Subcutaneous abdominal adipose tissue (tissue), 5 donors: ENCODE data around the gene ARNT2.

ENCODE experiments used
- H3K27ac ChIP-seq: one replicate; pipeline ENCODE4 v1.7.0; 2013; ENCODE audit warnings: low read depth, mild to moderate bottlenecking, inconsistent platforms, low read length, moderate library complexity
- H3K27me3 ChIP-seq, 5 donors: one replicate each; pipeline ENCODE4 v1.7.0; 2013; ENCODE audit warnings: low read length in 5 of 5, inconsistent platforms in 1 of 5; ENCODE audit not compliant: control insufficient read depth in 5 of 5, insufficient read depth in 4 of 5
- H3K36me3 ChIP-seq, 5 donors: one replicate each; pipeline ENCODE4 v1.7.0; 2013; ENCODE audit warnings: low read length in 5 of 5; ENCODE audit not compliant: control insufficient read depth in 5 of 5, insufficient read depth in 5 of 5
- H3K4me1 ChIP-seq, 5 donors: one replicate each; pipeline ENCODE4 v1.7.0; 2013; ENCODE audit warnings: low read length in 5 of 5, mild to moderate bottlenecking in 3 of 5, moderate library complexity in 1 of 5; ENCODE audit not compliant: control insufficient read depth in 5 of 5, insufficient read depth in 5 of 5
- H3K4me3 ChIP-seq, 5 donors: one replicate each; pipeline ENCODE4 v1.7.0; 2013; ENCODE audit warnings: low read length in 5 of 5, low read depth in 1 of 5
- H3K9ac ChIP-seq, 5 donors: one replicate each; pipeline ENCODE4 v1.7.0; 2013; ENCODE audit warnings: low read length in 5 of 5, mild to moderate bottlenecking in 4 of 5, moderate library complexity in 3 of 5
- H3K9me3 ChIP-seq, 5 donors: one replicate each; pipeline ENCODE4 v1.7.0; 2013; ENCODE audit warnings: low read length in 5 of 5; ENCODE audit not compliant: control insufficient read depth in 5 of 5
- donor health status: healthy.
- donor health status: healthy.
- donor health status: healthy.
- donor health status: healthy.
- donor health status: healthy.

The ARNT2 gene

GRCh38 chr15:80554560-80554959, 150.4 kb downstream of the ARNT2 start:
- no peaks in the 10 kb centered on the region for H3K36me3 ChIP-seq
- H3K4me3 ChIP-seq, result no peak overlapping the region
- H3K4me1 ChIP-seq, result peaks cover 0 to 11% (median 8%) of the 10 kb centered on the region in 5 donors
- H3K9me3 ChIP-seq, result peaks cover 0 to 2% (median 0%) of the 10 kb centered on the region in 5 donors
- H3K9ac ChIP-seq, result no peak overlapping the region
- H3K27ac ChIP-seq, result no peak overlapping the region
- H3K27me3 ChIP-seq, result peaks cover 0 to 14% (median 2%) of the 10 kb centered on the region in 5 donors

GRCh38 chr15:80556694-80557367, 152.6 kb downstream of the ARNT2 start:
- Histone ChIP-seq H3K27ac (no peak overlapping the region), H3K9me3 (peaks cover 0 to 2% (median 0%) of the 10 kb centered on the region in 5 donors), H3K27me3 (peaks cover 0 to 4% (median 0%) of the 10 kb centered on the region in 5 donors), H3K4me1 (peaks cover 0 to 11% (median 9%) of the 10 kb centered on the region in 5 donors), H3K36me3 (no peaks in the 10 kb centered on the region), H3K4me3 (no peak overlapping the region), H3K9ac (no peak overlapping the region)

- Histone ChIP-seq H3K27me3 (no peaks in the 10 kb centered on the region), H3K4me3 (no peak overlapping the region), H3K4me1 (peaks cover 0 to 11% (median 9%) of the 10 kb centered on the region in 5 donors), H3K9me3 (peaks cover 0 to 2% (median 0%) of the 10 kb centered on the region in 5 donors), H3K36me3 (no peaks in the 10 kb centered on the region), H3K27ac (no peak overlapping the region), H3K9ac (no peak overlapping the region)
These were observed 153.5 kb downstream of the ARNT2 start for GRCh38 chr15:80557441-80558234.

GRCh38 chr15:80558631-80559319, 154.6 kb downstream of the ARNT2 start:
- H3K4me1 ChIP-seq, result peaks cover 0 to 11% (median 9%) of the 10 kb centered on the region in 5 donors
- peaks cover 0 to 4% (median 0%) of the 10 kb centered on the region in 5 donors for H3K27me3 ChIP-seq
- H3K4me3 ChIP-seq, result no peak overlapping the region
- H3K27ac ChIP-seq, result no peak overlapping the region
- H3K36me3 ChIP-seq, result no peaks in the 10 kb centered on the region
- H3K9me3 ChIP-seq, result peaks cover 0 to 2% (median 0%) of the 10 kb centered on the region in 5 donors
- H3K9ac ChIP-seq, result no peak overlapping the region

GRCh38 chr15:80559320-80559693, 155.1 kb downstream of the ARNT2 start:
- H3K36me3 ChIP-seq, result no peaks in the 10 kb centered on the region
- no peak overlapping the region for H3K27ac ChIP-seq

GRCh38 chr15:80559761-80560160, 155.6 kb downstream of the ARNT2 start:
- Histone ChIP-seq H3K27me3 (peaks cover 0 to 4% (median 0%) of the 10 kb centered on the region in 5 donors), H3K36me3 (no peaks in the 10 kb centered on the region), H3K27ac (no peak overlapping the region), H3K4me1 (peaks cover 0 to 11% (median 9%) of the 10 kb centered on the region in 5 donors), H3K9ac (no peak overlapping the region), H3K9me3 (peaks cover 0 to 2% (median 0%) of the 10 kb centered on the region in 5 donors), H3K4me3 (no peak overlapping the region)

More at GRCh38 chr15:80559320-80559693, 155.1 kb downstream of the ARNT2 start:
- H3K4me1 ChIP-seq, result peaks cover 0 to 11% (median 9%) of the 10 kb centered on the region in 5 donors
- peaks cover 0 to 4% (median 0%) of the 10 kb centered on the region in 5 donors for H3K27me3 ChIP-seq
- peaks cover 0 to 2% (median 0%) of the 10 kb centered on the region in 5 donors for H3K9me3 ChIP-seq
- no peak overlapping the region for H3K4me3 ChIP-seq
- H3K9ac ChIP-seq, result no peak overlapping the region

- Histone ChIP-seq H3K36me3 (no peaks in the 10 kb centered on the region), H3K4me1 (peaks cover 0 to 11% (median 9%) of the 10 kb centered on the region in 5 donors), H3K9me3 (peaks cover 0 to 2% (median 0%) of the 10 kb centered on the region in 5 donors), H3K4me3 (no peak overlapping the region), H3K27me3 (peaks cover 0 to 4% (median 0%) of the 10 kb centered on the region in 5 donors), H3K9ac (no peak overlapping the region), H3K27ac (no peak overlapping the region)
These were observed 156.6 kb downstream of the ARNT2 start for GRCh38 chr15:80560601-80561400.

- Histone ChIP-seq H3K9me3 (peaks cover 0 to 2% (median 0%) of the 10 kb centered on the region in 5 donors), H3K27ac (no peak overlapping the region), H3K36me3 (no peaks in the 10 kb centered on the region), H3K9ac (no peak overlapping the region), H3K27me3 (peaks cover 0 to 7% (median 0%) of the 10 kb centered on the region in 5 donors), H3K4me3 (no peak overlapping the region), H3K4me1 (peaks cover 0 to 11% (median 9%) of the 10 kb centered on the region in 5 donors)
These were observed 157.3 kb downstream of the ARNT2 start for GRCh38 chr15:80561500-80561899.

GRCh38 chr15:80562033-80562432, 157.9 kb downstream of the ARNT2 start:
- H3K9me3 ChIP-seq, result peaks cover 0 to 2% (median 0%) of the 10 kb centered on the region in 5 donors
- H3K4me1 ChIP-seq, result peaks cover 0 to 9% (median 4%) of the 10 kb centered on the region in 5 donors
- no peaks in the 10 kb centered on the region for H3K36me3 ChIP-seq
- H3K9ac ChIP-seq, result no peak overlapping the region
- H3K27ac ChIP-seq, result no peak overlapping the region
- H3K27me3 ChIP-seq, result peaks cover 0 to 7% (median 0%) of the 10 kb centered on the region in 5 donors
- H3K4me3 ChIP-seq, result no peak overlapping the region
